HCT116 (cell line): ENCODE data around the gene CTU2. TPM values are rescaled to one million over a fixed set of nuclear protein-coding genes. Genes with fewer than 3 reads are reported as not detected.

ENCODE experiments used
- ATAC-seq: fragments of 200-7000 bp; cut with Tn5 transposase; 2 replicates; pipeline ENCODE4 v1.9.1; 2020; ENCODE audit warnings: mild to moderate bottlenecking, moderate library complexity
- BruUV-seq: library from RNA; stranded (reverse); fragments of 400-500 nt; replicated peaks from 2 replicates; lab custom pipeline; 2021; lab: Mats Ljungman, UMichigan
- CTCF ChIA-PET: fragments of 300-600 bp; sonication (Branson Sonifier 250); formaldehyde crosslinking; loops from one replicate; lab custom pipeline; 2021; ENCODE audit warnings: antibody characterized with exemption; lab: Charles Lee
- POLR2A ChIA-PET: fragments of 300-600, 350-600 bp; sonication (Branson Sonifier 250); formaldehyde crosslinking; loops from one replicate; lab custom pipeline; 2021; ENCODE audit warnings: antibody characterized with exemption; lab: Charles Lee
- RAD21 ChIA-PET, 2 experiments: fragments of 300-600 bp; sonication (Branson Sonifier 250); formaldehyde crosslinking; loops; one replicate each; lab custom pipeline; 2023; ENCODE audit warnings: low total read pairs in 2 of 2; ENCODE audit not compliant: uncharacterized antibody in 2 of 2, unreplicated experiment in 2 of 2, low non-redundant PET in 1 of 2; lab: Charles Lee
- DNase-seq: peaks from one replicate; pipeline ENCODE4 v3.0.0-alpha.2; 2010; ENCODE audit warnings: low read depth, low spot score
- H2AFZ ChIP-seq: fragments of 200-600 bp; shearing (Covaris generic), sonication (generic); 2 replicates; pipeline ENCODE4 v1.6.1; 2017; ENCODE audit warnings: low read depth, mixed run types, mixed read lengths, antibody characterized with exemption, low read length; ENCODE audit not compliant: poor library complexity, severe bottlenecking
- H3K27ac ChIP-seq: 2 replicates; pipeline ENCODE4 v1.5.1; 2012; ENCODE audit warnings: low read depth, low read length
- H3K27me3 ChIP-seq: fragments of 200-600 bp; sonication (generic); 2 replicates; pipeline ENCODE4 v1.6.1; 2016; ENCODE audit warnings: mixed run types, low read length, mixed read lengths; ENCODE audit not compliant: insufficient read depth
- H3K36me3 ChIP-seq, 2 experiments: fragments of 200-500 bp in 1 of 2; fragments of 200-600 bp in 1 of 2; sonication (Bioruptor generic) in 1 of 2; sonication (generic) in 1 of 2; 2 replicates each; pipeline versions ENCODE4 v1.5.1 to v1.6.1; 2014 to 2016; ENCODE audit warnings: low read length in 2 of 2, inconsistent platforms in 1 of 2, mixed read lengths in 1 of 2, mixed run types in 1 of 2; ENCODE audit not compliant: insufficient read depth in 2 of 2, control insufficient read depth in 1 of 2
- H3K4me1 ChIP-seq, 2 experiments: fragments of 200-600 bp in 1 of 2; sonication (generic) in 1 of 2; 2 replicates each; pipeline versions ENCODE4 v1.5.1 to v1.6.1; 2012 to 2017; ENCODE audit warnings: low read length in 2 of 2, inconsistent platforms in 1 of 2, mild to moderate bottlenecking in 1 of 2, mixed read lengths in 1 of 2, mixed run types in 1 of 2, moderate library complexity in 1 of 2; ENCODE audit not compliant: insufficient read depth in 2 of 2, control insufficient read depth in 1 of 2
- H3K4me2 ChIP-seq: fragments of 200-600 bp; sonication (generic); 2 replicates; pipeline ENCODE4 v1.6.1; 2017; ENCODE audit warnings: mixed run types, low read length, mixed read lengths
- H3K4me3 ChIP-seq, 2 experiments: fragments of 200-600 bp in 1 of 2; sonication (generic) in 1 of 2; replicated peaks in 1 of 2; 2 replicates each; pipeline ENCODE4 v1.5.1; 2011 to 2016; ENCODE audit warnings: low read length in 2 of 2, control low read depth in 1 of 2, low read depth in 1 of 2, mild to moderate bottlenecking in 1 of 2, mixed read lengths in 1 of 2, mixed run types in 1 of 2
- H3K79me2 ChIP-seq: fragments of 200-600 bp; sonication (generic); 2 replicates; pipeline ENCODE4 v1.6.1; 2017; ENCODE audit warnings: mild to moderate bottlenecking, mixed run types, low read length, moderate library complexity, mixed read lengths; ENCODE audit not compliant: insufficient read depth
- H3K9ac ChIP-seq: fragments of 200-600 bp; sonication (generic); 2 replicates; pipeline ENCODE4 v1.6.1; 2016; ENCODE audit warnings: low read length, mixed read lengths
- H3K9me2 ChIP-seq: fragments of 200-600 bp; sonication (generic), shearing (Covaris generic); 2 replicates; pipeline ENCODE4 v1.6.1; 2017; ENCODE audit warnings: mixed run types, mild to moderate bottlenecking, moderate library complexity; ENCODE audit not compliant: insufficient read depth
- H3K9me3 ChIP-seq, 2 experiments: fragments of 200-500 bp in 1 of 2; fragments of 200-600 bp in 1 of 2; sonication (Bioruptor generic) in 1 of 2; sonication (generic) in 1 of 2; 2 replicates each; pipeline ENCODE4 v1.6.1; 2014 to 2017; ENCODE audit warnings: low read length in 2 of 2, mixed read lengths in 2 of 2, inconsistent platforms in 1 of 2, low read depth in 1 of 2, mild to moderate bottlenecking in 1 of 2, mixed run types in 1 of 2, moderate library complexity in 1 of 2; ENCODE audit not compliant: control insufficient read depth in 1 of 2, insufficient read depth in 1 of 2
- H4K20me1 ChIP-seq: fragments of 200-600 bp; sonication (generic), shearing (Covaris generic); 2 replicates; pipeline ENCODE4 v1.6.1; 2017; ENCODE audit warnings: mixed run types, mild to moderate bottlenecking, moderate library complexity; ENCODE audit not compliant: insufficient read depth
- EGR1 ChIP-seq: IDR thresholded peaks from 2 replicates; pipeline ENCODE4 v1.6.1; 2012; ENCODE audit warnings: low read depth
- ELF1 ChIP-seq: IDR thresholded peaks from 2 replicates; pipeline ENCODE4 v1.6.1; 2012; ENCODE audit warnings: low read depth, borderline replicate concordance
- EZH2phosphoT487 ChIP-seq: fragments of 200-600 bp; IDR thresholded peaks from 2 replicates; pipeline ENCODE4 v1.6.1; 2018; ENCODE audit warnings: antibody characterized with exemption, borderline replicate concordance
- SIN3A ChIP-seq: IDR thresholded peaks from 2 replicates; pipeline ENCODE4 v1.6.1; 2012; ENCODE audit warnings: low read depth
- intact Hi-C: fragments of 100-400 bp; cut with micrococcal nuclease; formaldehyde crosslinking; loops from 2 replicates; pipeline ENCODE4 v1.10.0; 2022
- total RNA-seq: library from RNA; stranded (reverse); gene quantifications from one replicate; pipeline ENCODE4 v1.2.1, GENCODE V29; 2021; ENCODE audit not compliant: unreplicated experiment
- TF ChIP-seq, protein P1 (sequence below): IDR thresholded peaks from 2 replicates; pipeline ENCODE4 v1.6.1; 2011; ENCODE audit warnings: mild to moderate bottlenecking, low read length, moderate library complexity; ENCODE audit not compliant: insufficient replicate concordance; ENCODE audit errors: extremely low read depth

CTU2 gene
- total RNA-seq, 1 experiment from 2014 or later: 71.3 TPM

DNA sequence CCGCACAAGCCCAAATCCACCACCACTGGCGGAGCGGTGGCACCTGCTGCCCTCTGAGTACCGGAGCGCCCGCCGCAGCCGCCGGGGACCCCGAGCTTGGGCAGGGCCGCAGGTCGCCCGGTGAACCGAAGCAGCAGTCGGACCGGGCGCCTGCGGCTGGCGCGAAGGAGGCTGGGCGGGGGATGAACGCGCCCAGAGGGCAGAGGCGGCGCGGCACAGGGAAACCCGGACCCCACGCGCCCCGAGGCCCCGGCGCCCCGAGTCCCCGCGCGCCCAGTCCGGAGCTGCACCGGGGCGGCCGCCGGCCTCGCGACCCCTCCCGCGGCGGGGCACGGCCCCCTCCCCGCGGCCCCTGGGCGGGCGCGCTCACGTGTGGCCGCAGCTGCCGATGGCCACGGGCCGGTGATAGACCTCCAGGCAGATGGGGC, 488 bp upstream of the CTU2 start:
- ATAC-seq: peak; percentile 46
- Histone ChIP-seq H3K4me3 (peak overlapping the region; percentile 85 to 100), H3K79me2 (peaks cover 53% of the 10 kb centered on the region), H3K27me3 (no peaks in the 10 kb centered on the region), H3K27ac (peak overlapping the region; percentile 73), H3K4me1 (peaks cover 17 to 19% of the 10 kb centered on the region in 2 experiments), H4K20me1 (no peaks in the 10 kb centered on the region), H2AFZ (no peak overlapping the region), H3K9me2 (no peaks in the 10 kb centered on the region), H3K9ac (peak overlapping the region; percentile 76), H3K4me2 (peak overlapping the region; percentile 84), H3K36me3 (0 out of 4 replicates have a peak, but pooled peaks cover 2 to 5% of the 10 kb centered on the region in 2 experiments), H3K9me3 (no peaks in the 10 kb centered on the region)
- TF ChIP-seq EGR1 (no peak), SIN3A (no peak), ELF1 (no peak), EZH2phosphoT487 (no peak)
- TF ChIP-seq, protein P1, sequence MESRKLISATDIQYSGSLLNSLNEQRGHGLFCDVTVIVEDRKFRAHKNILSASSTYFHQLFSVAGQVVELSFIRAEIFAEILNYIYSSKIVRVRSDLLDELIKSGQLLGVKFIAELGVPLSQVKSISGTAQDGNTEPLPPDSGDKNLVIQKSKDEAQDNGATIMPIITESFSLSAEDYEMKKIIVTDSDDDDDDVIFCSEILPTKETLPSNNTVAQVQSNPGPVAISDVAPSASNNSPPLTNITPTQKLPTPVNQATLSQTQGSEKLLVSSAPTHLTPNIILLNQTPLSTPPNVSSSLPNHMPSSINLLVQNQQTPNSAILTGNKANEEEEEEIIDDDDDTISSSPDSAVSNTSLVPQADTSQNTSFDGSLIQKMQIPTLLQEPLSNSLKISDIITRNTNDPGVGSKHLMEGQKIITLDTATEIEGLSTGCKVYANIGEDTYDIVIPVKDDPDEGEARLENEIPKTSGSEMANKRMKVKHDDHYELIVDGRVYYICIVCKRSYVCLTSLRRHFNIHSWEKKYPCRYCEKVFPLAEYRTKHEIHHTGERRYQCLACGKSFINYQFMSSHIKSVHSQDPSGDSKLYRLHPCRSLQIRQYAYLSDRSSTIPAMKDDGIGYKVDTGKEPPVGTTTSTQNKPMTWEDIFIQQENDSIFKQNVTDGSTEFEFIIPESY: no peak
- ChIA-PET POLR2A (no interaction called here), RAD21 (no interaction called here), CTCF (interaction anchor here (1.1 kb wide), 1 partner anchor 32 kb away, joined by 5 read pairs; no protein-coding TSS in a partner anchor)
- intact Hi-C loops: no loop called here
- BruUV-seq: no TSS peak
- DNase-seq: no peak
